ENCODE results near the gene TRAK1. TPM values are rescaled to one million over a fixed set of nuclear protein-coding genes. Genes with fewer than 3 reads are reported as not detected.

Gene TRAK1
- total RNA-seq, 1 donor from 2014 or later, result 50.2 TPM

DNA sequence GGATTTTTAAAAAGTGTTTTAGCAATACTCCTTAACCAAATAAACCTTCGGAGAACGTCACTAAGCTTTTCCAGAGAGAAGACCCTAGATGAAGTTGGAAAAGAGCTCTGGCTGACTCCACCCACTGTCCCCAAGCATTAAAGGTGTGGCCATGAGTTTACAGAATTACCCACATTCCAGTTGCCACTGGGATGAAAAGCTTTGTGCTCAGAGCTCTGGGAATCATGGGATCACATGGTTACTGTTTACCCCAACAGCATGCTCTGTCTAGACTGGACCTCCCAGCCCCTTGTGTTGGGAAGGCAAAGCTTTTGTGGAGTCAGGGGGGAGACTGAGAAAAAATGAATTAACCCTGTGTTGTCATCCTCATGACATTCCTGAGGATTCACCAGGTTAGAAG lies 119.6 kb downstream of the TRAK1 start:
- ATAC-seq, result no peak
- intact Hi-C loops (cut with DNase I), result no loop called here
- DNase-seq (ENCODE audit: low spot score), result no peak

DNA sequence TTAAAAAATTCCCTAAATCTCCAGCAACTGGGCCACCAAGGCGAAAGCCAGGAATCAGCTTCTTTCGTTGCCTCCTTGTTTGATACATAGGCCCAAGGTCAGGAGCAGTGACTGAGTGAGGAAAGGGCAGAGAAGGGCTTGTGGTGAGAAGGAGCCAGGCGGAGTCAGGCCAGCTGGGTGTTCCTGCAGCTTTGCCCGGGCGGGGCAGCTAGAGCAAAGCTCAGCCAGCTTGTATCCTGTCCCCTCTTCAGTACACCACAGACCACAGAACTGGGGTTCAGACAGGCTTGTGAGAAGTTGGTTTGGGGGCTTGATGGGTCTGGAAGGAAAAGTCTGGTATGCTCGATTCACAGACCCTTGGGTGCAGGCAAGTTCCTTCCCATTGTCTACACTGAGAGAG lies 122.3 kb downstream of the TRAK1 start:
- no peak for DNase-seq (ENCODE audit: low spot score)
- intact Hi-C loops (cut with DNase I), result no loop called here
- ATAC-seq, result no peak

- ATAC-seq (no peak), DNase-seq (ENCODE audit: low spot score) (no peak)
- intact Hi-C loops (cut with DNase I), result no loop called here
Measured at GRCh38 chr3:42214064-42214463, 122.9 kb downstream of the TRAK1 start.

GRCh38 chr3:42214565-42215283 lies 123.6 kb downstream of the TRAK1 start:
- DNase-seq (ENCODE audit: low spot score) (no peak), ATAC-seq (peak; percentile 54)
- intact Hi-C loops (cut with DNase I), result no loop called here

- intact Hi-C loops (cut with DNase I), result no loop called here
- DNase-seq (ENCODE audit: low spot score), result no peak
- no peak for ATAC-seq
Measured at GRCh38 chr3:42216302-42216701, 125.1 kb downstream of the TRAK1 start.

- intact Hi-C loops (cut with DNase I), result no loop called here
- no peak for DNase-seq (ENCODE audit: low spot score)
- no peak for ATAC-seq
Measured at GRCh38 chr3:42216931-42217333, 125.8 kb downstream of the TRAK1 start.

GRCh38 chr3:42220436-42221121 lies 129.4 kb downstream of the TRAK1 start:
- no peak for ATAC-seq
- intact Hi-C loops (cut with DNase I), result no loop called here
- no peak for DNase-seq (ENCODE audit: low spot score)

GRCh38 chr3:42222942-42223693 lies 132.0 kb downstream of the TRAK1 start:
- ATAC-seq, result no peak
- intact Hi-C loops (cut with DNase I), result no loop called here
- DNase-seq (ENCODE audit: low spot score), result no peak

- DNase-seq (ENCODE audit: low spot score) (no peak), ATAC-seq (no peak)
- intact Hi-C loops (cut with DNase I), result no loop called here
Measured at GRCh38 chr3:42224178-42224577, 133.0 kb downstream of the TRAK1 start.

- intact Hi-C loops (cut with DNase I), result no loop called here
- ATAC-seq (no peak), DNase-seq (ENCODE audit: low spot score) (no peak)
Measured at GRCh38 chr3:42224658-42225421, 133.7 kb downstream of the TRAK1 start.

- DNase-seq (ENCODE audit: low spot score), result no peak
Measured at GRCh38 chr3:42225486-42226363, 134.6 kb downstream of the TRAK1 start.

GRCh38 chr3:42226470-42227425 lies 135.6 kb downstream of the TRAK1 start:
- ATAC-seq (no peak), DNase-seq (ENCODE audit: low spot score) (no peak)
- intact Hi-C loops (cut with DNase I), result no loop called here

More at GRCh38 chr3:42225486-42226363, 134.6 kb downstream of the TRAK1 start:
- no peak for ATAC-seq
- intact Hi-C loops (cut with DNase I), result no loop called here

GRCh38 chr3:42228796-42229195 lies 137.6 kb downstream of the TRAK1 start:
- intact Hi-C loops (cut with DNase I), result no loop called here
- no peak for ATAC-seq
- no peak for DNase-seq (ENCODE audit: low spot score)

GRCh38 chr3:42229266-42229941 lies 138.2 kb downstream of the TRAK1 start:
- intact Hi-C loops (cut with DNase I), result no loop called here
- ATAC-seq (peak; percentile 16), DNase-seq (ENCODE audit: low spot score) (no peak)

GRCh38 chr3:42229942-42230688 lies 139.0 kb downstream of the TRAK1 start:
- intact Hi-C loops (cut with DNase I), result no loop called here
- no peak for DNase-seq (ENCODE audit: low spot score)
- peak; percentile 70 for ATAC-seq

GRCh38 chr3:42230860-42231259 lies 139.7 kb downstream of the TRAK1 start:
- no peak for DNase-seq (ENCODE audit: low spot score)
- intact Hi-C loops (cut with DNase I), result no loop called here
- ATAC-seq, result no peak

Data from sciatic nerve (tissue), 2 donors.